Right lobe of liver (tissue), 4 donors: ENCODE results near the gene A2ML1.

Source experiments
- POLR2A ChIP-seq: fragments of 450-650 bp; IDR thresholded peaks from one replicate; pipeline ENCODE4 v1.6.1; 2017; ENCODE audit warnings: antibody characterized with exemption, mild to moderate bottlenecking
- TF ChIP-seq, protein P1 (sequence below), 4 donors: fragments of 200-600 bp in 3 of 4; fragments of 450-650 bp in 1 of 4; IDR thresholded peaks; one replicate each; pipeline versions ENCODE4 v1.5.1 to v1.8.0; 2016 to 2022; ENCODE audit warnings: antibody characterized with exemption in 4 of 4, mild to moderate bottlenecking in 2 of 4
- donor health status: DM: no; HTN: no; CAD: no.
- donor health status: DM: no; HTN: no; CAD: no.
- donor health status: DM: no; HTN: yes; CAD: no.

GRCh38 chr12:8816448-8817050 is 5.9 kb upstream of the A2ML1 start:
- TF ChIP-seq, protein P1, sequence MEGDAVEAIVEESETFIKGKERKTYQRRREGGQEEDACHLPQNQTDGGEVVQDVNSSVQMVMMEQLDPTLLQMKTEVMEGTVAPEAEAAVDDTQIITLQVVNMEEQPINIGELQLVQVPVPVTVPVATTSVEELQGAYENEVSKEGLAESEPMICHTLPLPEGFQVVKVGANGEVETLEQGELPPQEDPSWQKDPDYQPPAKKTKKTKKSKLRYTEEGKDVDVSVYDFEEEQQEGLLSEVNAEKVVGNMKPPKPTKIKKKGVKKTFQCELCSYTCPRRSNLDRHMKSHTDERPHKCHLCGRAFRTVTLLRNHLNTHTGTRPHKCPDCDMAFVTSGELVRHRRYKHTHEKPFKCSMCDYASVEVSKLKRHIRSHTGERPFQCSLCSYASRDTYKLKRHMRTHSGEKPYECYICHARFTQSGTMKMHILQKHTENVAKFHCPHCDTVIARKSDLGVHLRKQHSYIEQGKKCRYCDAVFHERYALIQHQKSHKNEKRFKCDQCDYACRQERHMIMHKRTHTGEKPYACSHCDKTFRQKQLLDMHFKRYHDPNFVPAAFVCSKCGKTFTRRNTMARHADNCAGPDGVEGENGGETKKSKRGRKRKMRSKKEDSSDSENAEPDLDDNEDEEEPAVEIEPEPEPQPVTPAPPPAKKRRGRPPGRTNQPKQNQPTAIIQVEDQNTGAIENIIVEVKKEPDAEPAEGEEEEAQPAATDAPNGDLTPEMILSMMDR (IDR thresholded peaks at IDR 0.05), result no peak
- TF ChIP-seq POLR2A, result no peak
